K562 (cell line): ENCODE data around the gene CCL22. TPM values are rescaled to one million over a fixed set of nuclear protein-coding genes. Genes with fewer than 3 reads are reported as not detected.

Experiments used
- ATAC-seq: fragments of 200-7000 bp; cut with Tn5 transposase; 3 replicates; pipeline ENCODE4 v1.9.1; 2020; ENCODE audit warnings: moderate library complexity
- BruUV-seq: library from RNA; stranded (reverse); fragments of 400-500 nt; replicated peaks from 2 replicates; lab custom pipeline; 2021; lab: Mats Ljungman, UMichigan
- CTCF ChIA-PET: fragments of 300-600 bp; formaldehyde crosslinking; extraction: SDS; loops from one replicate; lab custom pipeline; 2021; ENCODE audit warnings: low intra/inter-chr PET ratio; lab: Yijun Ruan, JAX
- POLR2A ChIA-PET: fragments of 300-600, 350-650 bp; sonication (Branson Sonifier 250); formaldehyde crosslinking; extraction: SDS; loops from one replicate; lab custom pipeline; 2021; ENCODE audit warnings: antibody characterized with exemption, inconsistent platforms; lab: Yijun Ruan, JAX
- DNase-seq, 4 experiments: peaks; one replicate each; pipeline versions ENCODE4 v3.0.0 to v3.0.0-alpha.2; 2011 to 2018; ENCODE audit warnings: low spot score in 3 of 4, mixed read lengths in 3 of 4; ENCODE audit errors: extremely low read depth in 1 of 4
- FAIRE-seq: peaks from 2 replicates; lab custom pipeline; 2011; peaks lifted over from hg19 to GRCh38; lab: Jason Lieb, UNC
- H2AFZ ChIP-seq: 2 replicates; pipeline ENCODE4 v1.6.0; 2011; ENCODE audit warnings: low read depth, low read length, control low read depth, inconsistent platforms
- H3K27ac ChIP-seq: fragments of 200-600 bp; 3 replicates; pipeline ENCODE4 v1.8.0; 2011; ENCODE audit warnings: low read depth, mild to moderate bottlenecking, control low read depth, inconsistent platforms, low read length, moderate library complexity, mixed read lengths; ENCODE audit errors: extremely low read depth
- H3K27me3 ChIP-seq, 2 experiments: fragments of 300-600 bp in 1 of 2; 2 replicates in 1 of 2; 3 replicates in 1 of 2; pipeline versions ENCODE4 v1.6.0 to v1.8.0; 2011; ENCODE audit warnings: inconsistent platforms in 2 of 2, low read length in 2 of 2, mild to moderate bottlenecking in 1 of 2, mixed read lengths in 1 of 2, moderate library complexity in 1 of 2; ENCODE audit not compliant: control insufficient read depth in 2 of 2, insufficient read depth in 2 of 2
- H3K36me3 ChIP-seq: fragments of 300-600 bp; 3 replicates; pipeline ENCODE4 v1.8.0; 2011; ENCODE audit warnings: mild to moderate bottlenecking, low read length, inconsistent platforms; ENCODE audit not compliant: control insufficient read depth, insufficient read depth
- H3K4me1 ChIP-seq, 2 experiments: fragments of 200-600 bp in 1 of 2; replicated peaks in 1 of 2; 2 replicates in 1 of 2; 3 replicates in 1 of 2; pipeline versions ENCODE4 v1.5.1 to v1.8.0; 2011; ENCODE audit warnings: inconsistent platforms in 2 of 2, low read length in 2 of 2, mild to moderate bottlenecking in 1 of 2, mixed read lengths in 1 of 2, moderate library complexity in 1 of 2; ENCODE audit not compliant: control insufficient read depth in 2 of 2, insufficient read depth in 2 of 2
- H3K4me2 ChIP-seq: 2 replicates; pipeline ENCODE4 v1.6.1; 2011; ENCODE audit warnings: low read length, control low read depth, inconsistent platforms, mixed read lengths; ENCODE audit not compliant: insufficient read depth
- H3K4me3 ChIP-seq: fragments of 200-600 bp; sonication (generic), shearing (Covaris generic); 2 replicates; pipeline ENCODE4 v1.5.1; 2016; ENCODE audit warnings: control low read depth, inconsistent platforms
- H3K79me2 ChIP-seq: fragments of 200-600 bp; 3 replicates; pipeline ENCODE4 v1.8.0; 2011; ENCODE audit warnings: low read length, inconsistent platforms; ENCODE audit not compliant: control insufficient read depth, insufficient read depth
- H3K9ac ChIP-seq, 2 experiments: 2 replicates each; pipeline versions ENCODE4 v1.6.0 to v1.6.1; 2011; ENCODE audit warnings: low read depth in 2 of 2, low read length in 2 of 2, control low read depth in 1 of 2, inconsistent platforms in 1 of 2, mild to moderate bottlenecking in 1 of 2, mixed read lengths in 1 of 2; ENCODE audit not compliant: insufficient read depth in 1 of 2
- H3K9me1 ChIP-seq: one replicate; pipeline ENCODE4 v1.6.0; 2011; ENCODE audit warnings: inconsistent platforms, mild to moderate bottlenecking, low read length, moderate library complexity; ENCODE audit not compliant: control insufficient read depth, insufficient read depth
- H3K9me3 ChIP-seq: replicated peaks from 2 replicates; pipeline ENCODE4 v1.5.1; 2011; ENCODE audit warnings: low read depth, low read length, inconsistent platforms; ENCODE audit not compliant: control insufficient read depth, insufficient read depth
- H4K20me1 ChIP-seq: replicated peaks from 2 replicates; pipeline ENCODE4 v1.6.1; 2011; ENCODE audit warnings: low read length, inconsistent platforms, mixed read lengths; ENCODE audit not compliant: control insufficient read depth, insufficient read depth
- CREB5 ChIP-seq: fragments of 250-450 bp; sonication (Bioruptor Pico); IDR thresholded peaks from 2 replicates; pipeline ENCODE4 v1.5.0; 2020; ENCODE audit warnings: mild to moderate bottlenecking
- CTBP1 ChIP-seq: fragments of 450-650 bp; IDR thresholded peaks from 2 replicates; pipeline ENCODE4 v1.6.1; 2016; ENCODE audit warnings: borderline replicate concordance
- EWSR1 ChIP-seq: fragments of 450-650 bp; IDR thresholded peaks from 2 replicates; pipeline ENCODE4 v1.6.1; 2018; ENCODE audit warnings: borderline replicate concordance, mild to moderate bottlenecking, low read depth, moderate library complexity; ENCODE audit not compliant: partially characterized antibody
- HDGF ChIP-seq: fragments of 450-650 bp; IDR thresholded peaks from 2 replicates; pipeline ENCODE4 v1.6.1; 2016
- HLTF ChIP-seq: fragments of 450-650 bp; IDR thresholded peaks from 2 replicates; pipeline ENCODE4 v1.6.1; 2016
- NFYB ChIP-seq: IDR thresholded peaks from 2 replicates; pipeline ENCODE4 v1.6.1; 2011; ENCODE audit warnings: mild to moderate bottlenecking, moderate library complexity; ENCODE audit not compliant: insufficient read length; ENCODE audit errors: extremely low read depth
- PRPF4 ChIP-seq: fragments of 200-400 bp; formaldehyde crosslinking; IDR thresholded peaks from one replicate; pipeline ENCODE4 v1.6.1; 2017; ENCODE audit warnings: low read length, low read depth, mild to moderate bottlenecking; ENCODE audit not compliant: insufficient read depth, poor library complexity, severe bottlenecking
- RBM15 ChIP-seq: fragments of 200-400 bp; formaldehyde crosslinking; IDR thresholded peaks from 2 replicates; pipeline ENCODE4 v1.6.1; 2018; ENCODE audit warnings: mild to moderate bottlenecking, low read length, moderate library complexity; ENCODE audit not compliant: insufficient read depth
- SMAD2 ChIP-seq: fragments of 150-350 bp; IDR thresholded peaks from 2 replicates; pipeline ENCODE4 v1.6.1; 2014; ENCODE audit warnings: low read depth, mild to moderate bottlenecking, low read length
- SMAD3 ChIP-seq: fragments of 450-650 bp; formaldehyde crosslinking; conservative IDR thresholded peaks from 2 replicates; pipeline ENCODE4 v1.4.0; 2020; ENCODE audit warnings: mild to moderate bottlenecking
- TAF15 ChIP-seq: fragments of 200-400 bp; formaldehyde crosslinking; IDR thresholded peaks from 2 replicates; pipeline ENCODE4 v1.6.1; 2017; ENCODE audit warnings: mild to moderate bottlenecking, low read depth, low read length, moderate library complexity
- TARDBP ChIP-seq: fragments of 450-650 bp; IDR thresholded peaks from 2 replicates; pipeline ENCODE4 v1.6.1; 2016
- WHSC1 ChIP-seq: IDR thresholded peaks from one replicate; pipeline ENCODE4 v1.6.1; 2012; ENCODE audit warnings: low read length, control low read depth, inconsistent platforms
- ZBTB8A ChIP-seq: fragments of 450-650 bp; IDR thresholded peaks from 2 replicates; pipeline ENCODE4 v1.6.1; 2018; ENCODE audit warnings: mild to moderate bottlenecking, moderate library complexity; ENCODE audit not compliant: partially characterized antibody
- ZNF124 ChIP-seq: sonication (generic); formaldehyde crosslinking; IDR thresholded peaks from 2 replicates; pipeline ENCODE4 v1.8.1; 2022; ENCODE audit warnings: missing genetic modification reagents
- ZNF398 ChIP-seq: fragments of 250-450 bp; sonication (Bioruptor Pico); IDR thresholded peaks from 2 replicates; pipeline ENCODE4 v1.8.0; 2021; ENCODE audit warnings: moderate library complexity, mild to moderate bottlenecking, inconsistent platforms
- ZNF75A ChIP-seq: fragments of 450-650 bp; formaldehyde crosslinking; IDR thresholded peaks from 2 replicates; pipeline ENCODE4 v1.4.0; 2020; ENCODE audit warnings: mild to moderate bottlenecking
- WGBS: fragments of 100-300 bp; shearing (Covaris generic); methylation state at CpG from one replicate; pipeline ENCODE4 v1.1.6; 2016; ENCODE audit warnings: low coverage, mixed read lengths; ENCODE audit not compliant: insufficient coverage; ENCODE audit errors: missing lambda C conversion rate; 5-methylcytosine and 5-hydroxymethylcytosine counted together
- in situ Hi-C: fragments of 300-500 bp; cut with MboI; formaldehyde crosslinking; loops from 4 replicates; pipeline ENCODE4 v1.15.0; 2018; ENCODE audit warnings: inconsistent platforms, mixed read lengths
- intact Hi-C: fragments of 100-400 bp; cut with micrococcal nuclease; formaldehyde crosslinking; loops from 2 replicates; pipeline ENCODE4 v1.14.2; 2022
- polyA plus RNA-seq, 8 experiments: library from polyadenylated mRNA; depleted of rRNA in 4 of 8; stranded (reverse) in 5 of 8; unstranded in 3 of 8; fragments of >200 nt; fragmentation: Nextera tagmentation in 2 of 8; fragmentation: Illumina TruSeq in 1 of 8; extraction: Ambion mirVana in 2 of 8; extraction: Trizol in 1 of 8; gene quantifications; 2 replicates each; pipeline versions ENCODE4 v1.2.1 to v1.2.3, GENCODE V29; 2011 to 2014; ENCODE audit warnings: inconsistent platforms in 1 of 8, missing spikeins in 1 of 8
- total RNA-seq, 7 experiments: library from RNA; depleted of rRNA in 6 of 7; stranded (reverse); fragments of >200 nt in 6 of 7; fragmentation: Illumina TruSeq in 2 of 7; extraction: Trizol in 2 of 7; gene quantifications; 2 replicates each; pipeline versions ENCODE4 v1.2.1 to v1.2.3, GENCODE V29; 2011 to 2021; ENCODE audit warnings: low replicate concordance in 1 of 7
- TF ChIP-seq, protein P1 (sequence below): IDR thresholded peaks from 2 replicates; pipeline ENCODE4 v1.6.1; 2011; ENCODE audit not compliant: insufficient read length; ENCODE audit errors: extremely low read depth
- TF ChIP-seq, protein P2 (sequence below): fragments of 200-800 bp; sonication (Bioruptor generic); IDR thresholded peaks from 2 replicates; pipeline ENCODE4 v1.6.1; 2017; ENCODE audit warnings: missing genetic modification characterization, missing compliant biosample characterization

Gene CCL22
- total and polyA plus RNA-seq, 9 of the 15 experiments (the other 6 are each of a cell fraction or from before 2014, with no cell fraction given), result 0.04 to 0.29 (median 0.06) TPM; not detected in 5

DNA sequence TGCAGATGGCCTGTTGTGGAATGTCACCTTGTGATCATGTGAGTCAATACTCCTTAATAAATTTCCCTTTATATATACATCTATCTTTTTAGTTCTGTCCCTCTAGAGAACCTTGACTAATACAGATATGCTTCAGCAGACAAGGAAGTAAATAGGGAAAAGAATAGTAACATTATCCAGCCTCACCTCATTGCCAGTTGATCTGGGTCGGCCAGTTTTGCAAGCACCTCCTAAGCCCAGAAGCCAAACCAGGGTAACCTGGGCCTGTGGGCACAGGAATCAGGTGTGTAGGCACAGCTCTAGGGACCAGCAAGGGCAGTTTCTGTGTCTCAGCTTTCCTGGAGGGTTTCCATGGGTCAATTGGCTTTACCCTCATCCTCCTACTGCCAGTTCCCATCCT is 34.1 kb downstream of the CCL22 start:
- Histone ChIP-seq H3K4me1 (no peaks in the 10 kb centered on the region; a peak in 1 of 5 replicates), H3K9me3 (no peaks in the 10 kb centered on the region; the same call in 1 of the 2 replicates), H3K9me1 (no peaks in the 10 kb centered on the region), H3K36me3 (no peaks in the 10 kb centered on the region), H2AFZ (no peak overlapping the region), H3K4me2 (no peak overlapping the region), H3K4me3 (no peak overlapping the region), H3K9ac (no peak overlapping the region), H3K79me2 (no peaks in the 10 kb centered on the region), H3K27me3 (peaks cover 0 to 31% of the 10 kb centered on the region in 2 experiments; a peak in 4 of 5 replicates), H4K20me1 (no peaks in the 10 kb centered on the region), H3K27ac (no peak overlapping the region)
- POLR2A ChIA-PET, result interaction anchor here (0.7 to 1.2 kb wide), 2 partner anchors 8 to 185 kb away, joined by 3 read pairs; no protein-coding TSS in a partner anchor
- CTCF ChIA-PET, result no interaction called here
- BruUV-seq, result no TSS peak
- ATAC-seq (no peak), FAIRE-seq (no peak), DNase-seq (no peak)
- no peak for TF ChIP-seq SMAD3 (CRISPR knock-in tag)
- no peak for TF ChIP-seq ZNF398
- TF ChIP-seq SMAD2, result no peak
- no peak for TF ChIP-seq RBM15
- TF ChIP-seq ZNF124, result no peak
- no peak for TF ChIP-seq HDGF
- TF ChIP-seq PRPF4, result no peak
- TF ChIP-seq WHSC1, result no peak
- TF ChIP-seq EWSR1, result no peak
- no peak for TF ChIP-seq CTBP1
- TF ChIP-seq, protein P1, sequence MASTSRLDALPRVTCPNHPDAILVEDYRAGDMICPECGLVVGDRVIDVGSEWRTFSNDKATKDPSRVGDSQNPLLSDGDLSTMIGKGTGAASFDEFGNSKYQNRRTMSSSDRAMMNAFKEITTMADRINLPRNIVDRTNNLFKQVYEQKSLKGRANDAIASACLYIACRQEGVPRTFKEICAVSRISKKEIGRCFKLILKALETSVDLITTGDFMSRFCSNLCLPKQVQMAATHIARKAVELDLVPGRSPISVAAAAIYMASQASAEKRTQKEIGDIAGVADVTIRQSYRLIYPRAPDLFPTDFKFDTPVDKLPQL, result no peak
- TF ChIP-seq TARDBP, result no peak
- no peak for TF ChIP-seq ZBTB8A
- TF ChIP-seq HLTF, result no peak
- no peak for TF ChIP-seq NFYB
- TF ChIP-seq, protein P2, sequence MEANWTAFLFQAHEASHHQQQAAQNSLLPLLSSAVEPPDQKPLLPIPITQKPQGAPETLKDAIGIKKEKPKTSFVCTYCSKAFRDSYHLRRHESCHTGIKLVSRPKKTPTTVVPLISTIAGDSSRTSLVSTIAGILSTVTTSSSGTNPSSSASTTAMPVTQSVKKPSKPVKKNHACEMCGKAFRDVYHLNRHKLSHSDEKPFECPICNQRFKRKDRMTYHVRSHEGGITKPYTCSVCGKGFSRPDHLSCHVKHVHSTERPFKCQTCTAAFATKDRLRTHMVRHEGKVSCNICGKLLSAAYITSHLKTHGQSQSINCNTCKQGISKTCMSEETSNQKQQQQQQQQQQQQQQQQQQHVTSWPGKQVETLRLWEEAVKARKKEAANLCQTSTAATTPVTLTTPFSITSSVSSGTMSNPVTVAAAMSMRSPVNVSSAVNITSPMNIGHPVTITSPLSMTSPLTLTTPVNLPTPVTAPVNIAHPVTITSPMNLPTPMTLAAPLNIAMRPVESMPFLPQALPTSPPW (CRISPR knock-in tag), result no peak
- no peak for TF ChIP-seq CREB5 (CRISPR knock-in tag)
- no peak for TF ChIP-seq TAF15
- no peak for TF ChIP-seq ZNF75A (CRISPR knock-in tag)
- intact Hi-C loops, result no loop called here
- in situ Hi-C loops, result no loop called here
- WGBS, result 0% methylated on average over 1 of the region's 1 CpG
